Common myeloid progenitor, CD34-positive (primary cell): Measurements from ENCODE around the gene ARHGEF10L.

ENCODE experiments used
- CTCF ChIA-PET: fragments of 350-600 bp; sonication (Branson Sonifier 250); formaldehyde crosslinking; loops from one replicate; lab custom pipeline; 2021; ENCODE audit warnings: antibody characterized with exemption; lab: Charles Lee
- POLR2A ChIA-PET: fragments of 350-600 bp; sonication (Branson Sonifier 250); formaldehyde crosslinking; loops from one replicate; lab custom pipeline; 2021; ENCODE audit warnings: antibody characterized with exemption; lab: Charles Lee
- DNase-seq, 3 donors: peaks; one replicate each; pipeline versions ENCODE4 v3.0.0 to v3.0.0-alpha.2; 2013
- H3K27ac ChIP-seq, 2 experiments: 1 replicate in 1 of 2; 2 replicates in 1 of 2; pipeline ENCODE4 v1.7.0; 2013; ENCODE audit warnings: inconsistent platforms in 2 of 2, low read length in 2 of 2, mild to moderate bottlenecking in 2 of 2, low read depth in 1 of 2, moderate library complexity in 1 of 2; ENCODE audit not compliant: severe bottlenecking in 2 of 2, insufficient read depth in 1 of 2, poor library complexity in 1 of 2
- H3K27me3 ChIP-seq, 5 experiments: replicated peaks in 2 of 5; 1 replicate in 3 of 5; 2 replicates in 2 of 5; pipeline versions ENCODE4 v1.6.1 to v1.7.0; 2013; ENCODE audit warnings: low read length in 4 of 5, mild to moderate bottlenecking in 2 of 5, moderate library complexity in 2 of 5, inconsistent platforms in 1 of 5; ENCODE audit not compliant: insufficient read depth in 5 of 5, control insufficient read depth in 4 of 5
- H3K36me3 ChIP-seq, 4 experiments: 1 replicate in 2 of 4; 2 replicates in 2 of 4; pipeline versions ENCODE4 v1.6.1 to v1.7.0; 2013; ENCODE audit warnings: low read length in 3 of 4, control low read depth in 1 of 4, mild to moderate bottlenecking in 1 of 4; ENCODE audit not compliant: control insufficient read depth in 4 of 4, insufficient read depth in 4 of 4
- H3K4me1 ChIP-seq, 4 experiments: 1 replicate in 3 of 4; 2 replicates in 1 of 4; pipeline versions ENCODE4 v1.6.1 to v1.7.1; 2013; ENCODE audit warnings: low read length in 3 of 4, mild to moderate bottlenecking in 3 of 4, control low read depth in 1 of 4, inconsistent platforms in 1 of 4, moderate library complexity in 1 of 4; ENCODE audit not compliant: control insufficient read depth in 4 of 4, insufficient read depth in 4 of 4; ENCODE audit errors: control extremely low read depth in 1 of 4
- H3K4me3 ChIP-seq, 7 experiments: 1 replicate in 4 of 7; 2 replicates in 3 of 7; pipeline versions ENCODE4 v1.5.1 to v1.7.0; 2013; ENCODE audit warnings: mild to moderate bottlenecking in 7 of 7, low read length in 6 of 7, moderate library complexity in 6 of 7, inconsistent platforms in 2 of 7, low read depth in 2 of 7, control low read depth in 1 of 7; ENCODE audit not compliant: insufficient read depth in 4 of 7, control insufficient read depth in 1 of 7; ENCODE audit errors: extremely low read depth in 1 of 7
- H3K9me3 ChIP-seq, 5 experiments: 1 replicate in 4 of 5; 2 replicates in 1 of 5; pipeline versions ENCODE4 v1.6.1 to v1.7.1; 2013; ENCODE audit warnings: low read length in 4 of 5, mild to moderate bottlenecking in 2 of 5, inconsistent platforms in 1 of 5, low read depth in 1 of 5, moderate library complexity in 1 of 5; ENCODE audit not compliant: control insufficient read depth in 4 of 5, insufficient read depth in 2 of 5; ENCODE audit errors: control extremely low read depth in 1 of 5
- WGBS: methylation state at CpG from one replicate; pipeline ENCODE4 v1.1.5; 2013; ENCODE audit not compliant: insufficient coverage; 5-methylcytosine and 5-hydroxymethylcytosine counted together

Gene ARHGEF10L

GRCh38 chr1:17521946-17522612 lies 17.4 kb upstream of the ARHGEF10L start:
- no peaks in the 10 kb centered on the region for H3K4me1 ChIP-seq
- CTCF ChIA-PET = interaction anchor here (0.8 to 1.7 kb wide), 3 partner anchors 11 to 89 kb away, joined by 3 to 5 read pairs (median 4); no protein-coding TSS in a partner anchor

GRCh38 chr1:17523321-17524041 lies 16.0 kb upstream of the ARHGEF10L start:
- no peaks in the 10 kb centered on the region for H3K4me1 ChIP-seq
- peaks cover 0 to 55% (median 8%) of the 10 kb centered on the region in 5 experiments for H3K27me3 ChIP-seq
- DNase-seq = no peak
- no peak overlapping the region for H3K27ac ChIP-seq
- 93% methylated on average over 6 of the region's 7 CpGs for WGBS
- no peak overlapping the region for H3K4me3 ChIP-seq
- no peaks in the 10 kb centered on the region for H3K9me3 ChIP-seq
- H3K36me3 ChIP-seq = no peaks in the 10 kb centered on the region
- ChIA-PET CTCF (interaction anchor here (1.1 kb wide), 2 partner anchors 9 to 21 kb away, joined by 3 read pairs; no protein-coding TSS in a partner anchor), POLR2A (no interaction called here)

More at GRCh38 chr1:17521946-17522612, 17.4 kb upstream of the ARHGEF10L start:
- no peaks in the 10 kb centered on the region for H3K36me3 ChIP-seq
- H3K27me3 ChIP-seq = peaks cover 0 to 53% (median 8%) of the 10 kb centered on the region in 5 experiments
- DNase-seq = no peak
- no peak overlapping the region for H3K27ac ChIP-seq
- no peaks in the 10 kb centered on the region for H3K9me3 ChIP-seq
- POLR2A ChIA-PET = no interaction called here
- no peak overlapping the region for H3K4me3 ChIP-seq
- WGBS = 51% methylated on average over 13 of the region's 19 CpGs

DNA sequence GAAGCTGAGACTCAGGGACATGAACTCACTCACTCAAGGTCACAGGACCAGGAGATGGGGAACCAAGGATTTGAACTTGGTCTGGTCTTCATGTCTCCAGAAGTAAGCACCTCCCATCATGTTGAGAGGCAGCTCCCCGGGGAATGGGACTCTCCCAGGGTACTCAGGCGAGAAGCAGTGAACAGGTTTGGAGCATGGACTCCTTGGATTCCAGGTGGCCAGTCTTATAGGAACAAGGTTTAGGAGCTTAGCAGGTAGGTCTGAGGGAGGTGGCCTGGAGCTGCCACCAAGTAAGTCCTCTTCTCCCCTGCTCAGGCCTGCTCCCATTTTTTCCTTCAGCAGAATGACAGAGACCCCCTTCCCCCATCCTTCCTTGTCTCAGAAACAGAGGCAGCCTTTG lies 14.9 kb upstream of the ARHGEF10L start:
- POLR2A ChIA-PET = no interaction called here
- H3K4me3 ChIP-seq = no peak overlapping the region
- CTCF ChIA-PET = interaction anchor here (1.0 to 1.2 kb wide), 3 partner anchors 9 to 23 kb away, joined by 3 to 4 read pairs (median 3); no protein-coding TSS in a partner anchor
- 100% methylated on average over 1 of the region's 2 CpGs for WGBS
- peaks cover 0 to 58% (median 10%) of the 10 kb centered on the region in 5 experiments for H3K27me3 ChIP-seq
- H3K36me3 ChIP-seq = no peaks in the 10 kb centered on the region
- no peak for DNase-seq
- no peaks in the 10 kb centered on the region for H3K9me3 ChIP-seq
- H3K27ac ChIP-seq = no peak overlapping the region
- no peaks in the 10 kb centered on the region for H3K4me1 ChIP-seq

DNA sequence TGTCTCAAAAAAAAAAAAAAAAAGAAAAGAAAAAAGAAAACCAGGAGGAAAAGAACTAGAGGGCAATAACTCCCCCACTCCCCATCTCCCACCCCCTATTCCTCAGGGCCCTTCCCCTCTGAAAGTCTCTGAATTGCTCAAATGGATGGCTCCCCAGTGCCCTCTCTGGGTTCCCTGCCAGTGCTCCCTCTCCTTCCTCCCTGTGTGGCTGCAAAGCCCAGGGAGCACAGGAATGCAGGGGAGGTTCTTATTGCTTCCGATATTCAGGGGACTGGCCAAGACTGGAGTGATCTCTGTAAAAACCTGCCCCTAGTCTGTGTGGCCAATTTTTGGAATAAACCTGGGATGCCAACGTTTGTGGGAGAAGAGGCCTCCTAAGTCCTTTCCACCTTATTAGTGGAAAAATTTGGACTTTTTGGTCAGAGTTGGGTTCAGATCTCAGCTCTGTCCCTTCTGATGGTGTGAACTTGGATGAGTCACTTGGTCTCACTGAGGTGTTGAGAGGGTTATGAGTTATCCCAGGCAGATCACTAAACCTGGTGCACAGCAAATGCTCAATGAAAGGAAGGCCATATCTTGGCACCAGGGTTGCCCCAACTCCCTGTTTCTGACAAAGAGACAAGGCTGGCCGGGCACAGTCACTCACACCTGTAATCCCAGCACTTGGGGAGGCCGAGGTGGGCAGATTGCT lies 13.4 kb upstream of the ARHGEF10L start:
- H3K36me3 ChIP-seq = no peaks in the 10 kb centered on the region
- peaks cover 0 to 43% (median 6%) of the 10 kb centered on the region in 5 experiments for H3K27me3 ChIP-seq
- H3K9me3 ChIP-seq = no peaks in the 10 kb centered on the region
- no peak for DNase-seq
- H3K4me3 ChIP-seq = no peak overlapping the region
- no peak overlapping the region for H3K27ac ChIP-seq
- CTCF ChIA-PET = no interaction called here
- POLR2A ChIA-PET = no interaction called here
- WGBS = 86% methylated on average over 4 of the region's 4 CpGs
- H3K4me1 ChIP-seq = no peaks in the 10 kb centered on the region

- CTCF ChIA-PET = no interaction called here
Observed at GRCh38 chr1:17527036-17527914, 12.2 kb upstream of the ARHGEF10L start.

GRCh38 chr1:17529381-17529780 lies 10.1 kb upstream of the ARHGEF10L start:
- H3K4me3 ChIP-seq = no peak overlapping the region
- CTCF ChIA-PET = interaction anchor here (1.6 kb wide), 1 partner anchor 15 kb away, joined by 4 read pairs; no protein-coding TSS in a partner anchor
- POLR2A ChIA-PET = no interaction called here
- DNase-seq = no peak
- H3K9me3 ChIP-seq = no peaks in the 10 kb centered on the region
- H3K36me3 ChIP-seq = no peaks in the 10 kb centered on the region
- H3K27ac ChIP-seq = no peak overlapping the region
- peaks cover 0 to 29% (median 5%) of the 10 kb centered on the region in 5 experiments for H3K27me3 ChIP-seq
- H3K4me1 ChIP-seq = no peaks in the 10 kb centered on the region

More at GRCh38 chr1:17527036-17527914, 12.2 kb upstream of the ARHGEF10L start:
- Histone ChIP-seq H3K9me3 (no peaks in the 10 kb centered on the region), H3K27me3 (peaks cover 0 to 34% (median 5%) of the 10 kb centered on the region in 5 experiments), H3K27ac (no peak overlapping the region), H3K4me3 (no peak overlapping the region), H3K36me3 (no peaks in the 10 kb centered on the region), H3K4me1 (no peaks in the 10 kb centered on the region)
- POLR2A ChIA-PET = no interaction called here
- 77% methylated on average over 7 of the region's 14 CpGs for WGBS
- no peak for DNase-seq
